IPS-11a (cell line): Measurements from ENCODE around the gene COQ9.
"Not testable (repeated sequence)": the region's sequence is repeated elsewhere in the genome, so short reads cannot be mapped to it uniquely, and the experiment has no call there.

Experiments
- H3K4me3 ChIP-seq: one replicate; pipeline ENCODE4 v1.5.1; 2013; ENCODE audit warnings: low read depth, low read length, control low read depth

Gene COQ9

GRCh38 chr16:57426356-57426755, 20.9 kb upstream of the COQ9 start:
- no peak overlapping the region for H3K4me3 ChIP-seq

- no peak overlapping the region for H3K4me3 ChIP-seq
Observed at GRCh38 chr16:57427307-57427706, 20.0 kb upstream of the COQ9 start.

GRCh38 chr16:57427824-57428223, 19.5 kb upstream of the COQ9 start:
- H3K4me3 ChIP-seq: no peak overlapping the region

- no peak overlapping the region for H3K4me3 ChIP-seq
Observed at GRCh38 chr16:57430955-57431354, 16.3 kb upstream of the COQ9 start.

GRCh38 chr16:57432505-57432904, 14.8 kb upstream of the COQ9 start:
- H3K4me3 ChIP-seq: no peak overlapping the region

GRCh38 chr16:57432989-57433388, 14.3 kb upstream of the COQ9 start:
- no peak overlapping the region for H3K4me3 ChIP-seq

GRCh38 chr16:57434003-57434402, 13.3 kb upstream of the COQ9 start:
- H3K4me3 ChIP-seq: no peak overlapping the region

- H3K4me3 ChIP-seq: no peak overlapping the region
Observed at GRCh38 chr16:57435838-57436237, 11.4 kb upstream of the COQ9 start.

- not testable (repeated sequence) for H3K4me3 ChIP-seq
Observed at GRCh38 chr16:57439947-57440346, 7.3 kb upstream of the COQ9 start.

- not testable (repeated sequence) for H3K4me3 ChIP-seq
Observed at GRCh38 chr16:57440551-57440950, 6.7 kb upstream of the COQ9 start.

- H3K4me3 ChIP-seq: no peak overlapping the region
Observed at GRCh38 chr16:57444711-57445110, 2.6 kb upstream of the COQ9 start.

GRCh38 chr16:57445510-57445909, 1.8 kb upstream of the COQ9 start:
- no peak overlapping the region for H3K4me3 ChIP-seq

GRCh38 chr16:57446531-57447185, 621 bp upstream of the COQ9 start:
- H3K4me3 ChIP-seq: peak overlapping the region; percentile 92

- H3K4me3 ChIP-seq: no peak overlapping the region
Observed at GRCh38 chr16:57452021-57452420, 4.7 kb downstream of the COQ9 start.

- peak within 1 kb of the TSS; percentile 89 for H3K4me3 ChIP-seq
Observed at GRCh38 chr16:57462209-57462977, 15.1 kb downstream of the COQ9 start, which contains the start of gene POLR2C. Gene POLR2C (plus strand): TSS chr16:57462679. CDS start chr16:57462725, 46 bp downstream.

- peak overlapping the region; percentile 89 for H3K4me3 ChIP-seq
Observed at GRCh38 chr16:57462978-57463362, 15.7 kb downstream of the COQ9 start.

- no peak overlapping the region for H3K4me3 ChIP-seq
Observed at GRCh38 chr16:57464523-57464922, 17.2 kb downstream of the COQ9 start.

GRCh38 chr16:57468346-57468745, 21.1 kb downstream of the COQ9 start:
- H3K4me3 ChIP-seq: no peak overlapping the region

- no peak overlapping the region for H3K4me3 ChIP-seq
Observed at GRCh38 chr16:57469046-57469445, 21.8 kb downstream of the COQ9 start.

- H3K4me3 ChIP-seq: no peak overlapping the region
Observed at GRCh38 chr16:57469917-57470470, 22.7 kb downstream of the COQ9 start.

- no peak overlapping the region for H3K4me3 ChIP-seq
Observed at GRCh38 chr16:57470711-57471110, 23.4 kb downstream of the COQ9 start.

GRCh38 chr16:57471209-57471608, 23.9 kb downstream of the COQ9 start:
- no peak overlapping the region for H3K4me3 ChIP-seq
